Measurements from ENCODE around the gene NDST4. TPM values are rescaled to one million over a fixed set of nuclear protein-coding genes. Genes with fewer than 3 reads are reported as not detected.

NDST4 gene
- total and polyA plus RNA-seq, 2 of the 4 experiments (the other 2 are of a cell fraction): not detected

GRCh38 chr4:114807357-114807756 lies 306.1 kb downstream of the NDST4 start:
- Histone ChIP-seq H3K18ac (ENCODE audit: low read depth, low read length) (no peak overlapping the region), H3K9me3 (ENCODE audit: control insufficient read depth, insufficient read depth, low read length) (no peaks in the 10 kb centered on the region), H4K5ac (ENCODE audit: low read depth, low read length) (no peak overlapping the region), H2BK15ac (ENCODE audit: low read depth, low read length) (no peak overlapping the region), H2AK5ac (ENCODE audit: low read depth, low read length) (no peak overlapping the region), H3K27ac (ENCODE audit: insufficient read depth, low read length) (no peak overlapping the region), H4K8ac (ENCODE audit: low read depth in 2 of 2, low read length in 2 of 2) (no peak overlapping the region), H3K27me3 (ENCODE audit: control insufficient read depth, insufficient read depth, low read length) (no peaks in the 10 kb centered on the region), H3K56ac (ENCODE audit: extremely low read depth, insufficient read depth, low read length) (no peak overlapping the region), H3K36me3 (ENCODE audit: control insufficient read depth, insufficient read depth, low read length) (no peaks in the 10 kb centered on the region), H4K91ac (ENCODE audit: insufficient read depth, low read depth, low read length) (no peak overlapping the region), H3K4ac (ENCODE audit: low read depth, low read length) (no peak overlapping the region), H2AFZ (replicated peaks; ENCODE audit: low read length, poor library complexity) (no peak overlapping the region), H3K14ac (replicated peaks; ENCODE audit: low read depth, low read length) (no peak overlapping the region), H2BK5ac (ENCODE audit: low read depth, low read length, poor library complexity, severe bottlenecking) (no peak overlapping the region), H2BK20ac (ENCODE audit: low read depth, low read length) (no peak overlapping the region), H3K4me2 (ENCODE audit: low read depth, low read length) (no peak overlapping the region), H3K79me1 (ENCODE audit: low read depth in 1 of 2, low read length in 2 of 2) (no peaks in the 10 kb centered on the region), H2BK120ac (ENCODE audit: low read depth, low read length) (no peak overlapping the region), H3K9me1 (ENCODE audit: insufficient read depth, low read length) (no peaks in the 10 kb centered on the region), H3K4me1 (ENCODE audit: control insufficient read depth, insufficient read depth, low read length) (no peaks in the 10 kb centered on the region), H3K23ac (ENCODE audit: low read depth, low read length) (no peak overlapping the region), H4K20me1 (ENCODE audit: insufficient read depth, low read length) (no peaks in the 10 kb centered on the region), H3K4me3 (ENCODE audit: insufficient read depth, low read depth, low read length) (no peak overlapping the region), H2AK9ac (replicated peaks; ENCODE audit: low read depth, low read length, poor library complexity) (no peak overlapping the region), H3K9ac (ENCODE audit: low read depth, low read length) (no peak overlapping the region)
- 83% methylated on average over 7 of the region's 8 CpGs; no CpG with 5 or more reads in 1 of the 2 experiments for WGBS, 2 experiments (ENCODE audit: extremely low coverage in 2 of 2, insufficient read length in 1 of 2)
- ChIA-PET CTCF (interaction anchor here (1.1 kb wide), 1 partner anchor 21 kb away, joined by 3 read pairs; no protein-coding TSS in a partner anchor), POLR2A (ENCODE audit: unreplicated experiment) (no interaction called here)
- dilution Hi-C loops (cut with HindIII; ENCODE audit: low sequenced_read_pairs, unreplicated experiment) (no loop called here), in situ Hi-C loops (cut with MboI; ENCODE audit: low sequenced_read_pairs) (no loop called here), intact Hi-C loops (cut with micrococcal nuclease) (no loop called here)
- no peak for TF ChIP-seq RFX5 (IDR thresholded peaks at IDR 0.05; ENCODE audit: low read depth, low read length)
- TF ChIP-seq CTCF (conservative IDR thresholded peaks at IDR 0.05; ENCODE audit: low read depth, low read length): no peak
- TF ChIP-seq RAD21 (IDR thresholded peaks at IDR 0.05; ENCODE audit: low read length): no peak
- TF ChIP-seq CEBPB (IDR thresholded peaks at IDR 0.05; ENCODE audit: low read depth, low read length): no peak
- no peak for TF ChIP-seq ELK1 (IDR thresholded peaks at IDR 0.05; ENCODE audit: borderline replicate concordance, low read depth, low read length)
- TF ChIP-seq FOS (IDR thresholded peaks at IDR 0.05; ENCODE audit: low read depth, low read length): no peak
- TF ChIP-seq CHD1 (IDR thresholded peaks at IDR 0.05; ENCODE audit: low read depth, low read length): no peak
- TF ChIP-seq MAZ (IDR thresholded peaks at IDR 0.05; ENCODE audit: borderline replicate concordance, low read depth, low read length): no peak
- TF ChIP-seq MAFK (IDR thresholded peaks at IDR 0.05; ENCODE audit: low read depth, low read length): no peak
- TF ChIP-seq MXI1 (IDR thresholded peaks at IDR 0.05; ENCODE audit: borderline replicate concordance, low read depth, low read length): no peak
- no peak for DNase-seq
- no TSS peak for BruUV-seq (replicated peaks)
- ATAC-seq (ENCODE audit: low read depth): no peak
